Ovary (tissue), 9 donors: ENCODE data around the gene EFCAB6. TPM values are rescaled to one million over a fixed set of nuclear protein-coding genes. Genes with fewer than 3 reads are reported as not detected.

Experiments
- DNase-seq, 5 donors: peaks; one replicate each; pipeline ENCODE4 v3.0.0-alpha.2; 2019 to 2020
- H3K27ac ChIP-seq, 2 donors: fragments of 200-600 bp; one replicate each; pipeline versions ENCODE4 v1.5.1 to v1.8.0; 2019 to 2022
- H3K27me3 ChIP-seq: fragments of 200-600 bp; one replicate; pipeline ENCODE4 v1.8.0; 2022
- H3K36me3 ChIP-seq: fragments of 200-600 bp; sonication (generic); one replicate; pipeline ENCODE4 v1.5.1; 2019
- H3K4me1 ChIP-seq: one replicate; pipeline ENCODE4 v1.8.1; 2013; ENCODE audit warnings: mild to moderate bottlenecking, moderate library complexity; ENCODE audit not compliant: insufficient read depth
- H3K4me3 ChIP-seq: fragments of 200-600 bp; sonication (generic); one replicate; pipeline ENCODE4 v1.5.1; 2017
- H3K9me3 ChIP-seq, 2 donors: fragments of 200-600 bp in 1 of 2; sonication (generic) in 1 of 2; one replicate each; pipeline versions ENCODE4 v1.5.1 to v1.8.1; 2013 to 2019; ENCODE audit warnings: mild to moderate bottlenecking in 1 of 2, moderate library complexity in 1 of 2
- CTCF ChIP-seq, 3 donors: fragments of 450-650 bp in 2 of 3; fragments of 200-600 bp in 1 of 3; IDR thresholded peaks; one replicate each; pipeline versions ENCODE4 v1.5.1 to v1.8.0; 2016 to 2022; ENCODE audit warnings: antibody characterized with exemption in 3 of 3, mild to moderate bottlenecking in 1 of 3
- EP300 ChIP-seq: sonication (generic); formaldehyde crosslinking; IDR thresholded peaks from one replicate; pipeline ENCODE4 v1.6.1; 2017; ENCODE audit warnings: antibody characterized with exemption
- POLR2A ChIP-seq: fragments of 450-650 bp; IDR thresholded peaks from one replicate; pipeline ENCODE4 v1.6.1; 2017; ENCODE audit warnings: antibody characterized with exemption, mild to moderate bottlenecking, moderate library complexity
- WGBS, 3 donors: extraction: QIAGEN DNeasy Blood & Tissue Kit in 1 of 3; methylation state at CpG; one replicate each; pipeline versions ENCODE4 v1.1.5 to v1.1.7; 2013 to 2017; 5-methylcytosine and 5-hydroxymethylcytosine counted together
- intact Hi-C, 4 donors: fragments of 100-400 bp; cut with DNase I; formaldehyde crosslinking; loops; one replicate each; pipeline versions ENCODE4 v1.11.0 to v1.15.1; 2022 to 2023
- polyA plus RNA-seq, 2 donors: library from polyadenylated mRNA; stranded (reverse); fragments of 200-250 nt in 1 of 2; fragments of 350-450 nt in 1 of 2; fragmentation: Illumina TruSeq in 1 of 2; extraction: RNeasy Lipid Tissue Mini Kit (QIAGEN cat#74804) in 1 of 2; gene quantifications; one replicate each; pipeline ENCODE4 v1.2.3, GENCODE V29; 2013 to 2014
- total RNA-seq, 7 donors: library from RNA; depleted of rRNA in 2 of 7; stranded (reverse); fragments of >200 nt in 2 of 7; fragmentation: NEBNext Ultra II Directional in 3 of 7; extraction: Animal tissue kit (Norgen Biotek cat#: 25700) in 3 of 7; gene quantifications; one replicate each; pipeline versions ENCODE4 v1.1.0 to v1.2.4, GENCODE V29; 2016 to 2023
- donor health status: DM: no; HTN: no; CAD: no; lungs with moderate emphysema.
- donor health status: DM: no; HTN: no; CAD: no.
- donor health status: Bipolar disorder and iron deficiency.
- donor health status: DM: yes; HTN: yes; CAD: no.
- donor health status: DM: no; HTN: no; CAD: no.
- donor health status: DM: yes; HTN: yes; CAD: no.

The EFCAB6 gene
- total and polyA plus RNA-seq, 9 donors = 1.00 to 17.5 (median 6.7) TPM

DNA sequence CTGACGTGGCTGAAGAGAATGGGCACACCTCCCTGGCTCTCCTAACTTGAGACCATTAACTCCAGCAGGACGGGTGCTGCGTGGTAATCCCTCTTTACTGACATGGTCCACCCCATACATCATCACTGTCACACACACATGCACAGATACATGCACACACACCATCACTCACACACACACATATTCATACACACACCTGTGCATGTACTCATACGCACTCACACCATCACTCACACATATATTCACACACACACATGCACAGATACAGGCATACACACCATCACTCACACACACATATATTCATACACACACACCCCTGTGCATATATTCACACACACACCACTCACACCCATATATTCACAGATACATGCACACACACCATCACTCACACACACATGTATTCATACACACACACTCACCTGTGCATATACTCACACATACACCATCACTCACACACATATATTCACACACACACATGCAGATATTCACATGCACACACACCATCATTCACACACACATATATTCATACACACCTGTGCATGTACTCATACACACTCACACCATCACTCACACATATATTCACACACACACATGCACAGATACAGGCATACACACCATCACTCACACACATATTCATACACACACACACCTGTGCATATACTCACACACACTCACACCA, 74.8 kb downstream of the EFCAB6 start:
- intact Hi-C loops = no loop called here
- H3K27ac ChIP-seq = no peak overlapping the region
- H3K9me3 ChIP-seq = no peaks in the 10 kb centered on the region
- TF ChIP-seq EP300 (no peak), CTCF (IDR thresholded peaks at IDR 0.05) (no peak), POLR2A (no peak)
- peaks cover 5% of the 10 kb centered on the region for H3K4me1 ChIP-seq
- H3K4me3 ChIP-seq = no peak overlapping the region
- WGBS, 3 donors = 95 to 98% (median 96%) methylated on average over 4 of the region's 4 CpGs
- H3K27me3 ChIP-seq = no peaks in the 10 kb centered on the region
- no peaks in the 10 kb centered on the region for H3K36me3 ChIP-seq
- DNase-seq = no peak

DNA sequence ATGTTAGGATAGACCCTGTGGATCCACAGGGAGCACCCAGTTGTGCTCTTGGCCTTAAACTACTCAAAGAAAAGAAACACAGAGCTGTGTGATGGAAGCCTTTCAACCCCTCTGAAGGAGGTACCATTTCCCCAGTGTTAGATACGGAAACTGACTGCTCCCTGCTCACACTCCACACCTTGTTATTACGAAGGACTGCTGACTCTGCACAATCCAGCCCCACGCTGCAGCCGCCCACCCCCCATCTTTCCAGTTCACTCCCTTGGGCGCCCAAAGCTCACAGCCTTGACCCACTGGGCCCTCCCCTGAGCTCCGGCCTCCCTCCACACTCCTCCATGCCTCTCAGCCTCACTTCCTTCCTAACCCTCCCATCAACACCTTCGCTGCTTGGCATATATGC, 75.5 kb downstream of the EFCAB6 start:
- intact Hi-C loops = no loop called here
- DNase-seq = no peak
- WGBS, 3 donors = 81 to 87% (median 82%) methylated on average over 7 of the region's 7 CpGs
- TF ChIP-seq EP300 = no peak
- TF ChIP-seq POLR2A = no peak
- no peak for TF ChIP-seq CTCF (IDR thresholded peaks at IDR 0.05)
- Histone ChIP-seq H3K27ac (no peak overlapping the region), H3K27me3 (no peaks in the 10 kb centered on the region), H3K4me1 (peaks cover 5% of the 10 kb centered on the region), H3K36me3 (no peaks in the 10 kb centered on the region), H3K4me3 (no peak overlapping the region), H3K9me3 (no peaks in the 10 kb centered on the region)

DNA sequence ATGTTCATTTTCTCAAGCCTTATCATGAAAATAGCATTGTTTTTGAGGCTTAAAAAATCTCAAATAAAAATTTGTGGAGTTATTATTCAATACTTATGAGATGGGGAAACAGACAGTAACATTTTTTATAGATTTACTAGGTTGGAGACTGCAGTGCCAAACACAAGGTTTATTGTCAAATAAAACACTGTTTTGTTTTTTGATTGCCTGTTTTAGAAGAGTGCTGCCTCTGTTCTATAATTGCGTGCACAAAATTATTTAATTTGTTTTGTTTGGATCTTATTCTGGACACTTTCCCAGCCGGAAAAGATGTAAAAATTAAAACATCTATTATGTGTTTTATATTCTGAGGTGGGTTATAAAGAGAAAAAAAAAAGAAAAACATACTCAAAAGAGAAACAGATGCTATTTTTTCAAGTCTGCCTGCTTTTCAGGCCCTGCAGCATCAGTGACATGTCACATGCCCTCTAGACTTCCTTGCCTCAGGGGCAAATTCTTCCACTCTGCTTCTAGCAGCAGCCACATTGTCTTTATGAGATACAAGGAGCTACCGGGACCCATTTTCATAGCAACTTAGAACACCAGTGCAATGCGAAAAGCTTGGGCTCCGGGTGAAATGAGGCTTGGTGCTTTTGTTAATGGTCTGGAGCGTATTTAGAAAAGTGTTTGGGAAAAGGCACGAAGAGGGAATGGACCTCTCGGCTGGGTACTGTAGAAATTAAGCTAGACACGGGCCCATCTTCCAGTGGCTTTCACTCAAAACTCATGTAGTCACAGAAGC, 77.5 kb downstream of the EFCAB6 start:
- no peaks in the 10 kb centered on the region for H3K27me3 ChIP-seq
- peaks cover 5% of the 10 kb centered on the region for H3K4me1 ChIP-seq
- H3K9me3 ChIP-seq = no peaks in the 10 kb centered on the region
- peak overlapping the region in 1 of 2 donors; percentile 17 for H3K27ac ChIP-seq
- intact Hi-C loops = no loop called here
- WGBS, 3 donors = 36 to 43% (median 37%) methylated on average over 9 of the region's 9 CpGs
- no peaks in the 10 kb centered on the region for H3K36me3 ChIP-seq
- TF ChIP-seq POLR2A (no peak), EP300 (no peak), CTCF (IDR thresholded peaks at IDR 0.05) (no peak)
- H3K4me3 ChIP-seq = no peak overlapping the region
- no peak for DNase-seq

- DNase-seq = no peak
- Histone ChIP-seq H3K27ac (no peak overlapping the region), H3K36me3 (no peaks in the 10 kb centered on the region), H3K27me3 (no peaks in the 10 kb centered on the region), H3K4me1 (peaks cover 5% of the 10 kb centered on the region), H3K4me3 (no peak overlapping the region), H3K9me3 (no peaks in the 10 kb centered on the region)
- TF ChIP-seq POLR2A = no peak
- no peak for TF ChIP-seq CTCF (IDR thresholded peaks at IDR 0.05)
- no peak for TF ChIP-seq EP300
- intact Hi-C loops = no loop called here
- 86 to 98% (median 88%) methylated on average over 2 of the region's 2 CpGs for WGBS, 3 donors
Observed at GRCh38 chr22:43733138-43733537, 79.0 kb downstream of the EFCAB6 start.
